DMS79 treated with DMSO at 0.1 percent for 48 hours (cell line): ENCODE results near the gene MAP2K3.
"Not testable (repeated sequence)": the region's sequence is repeated elsewhere in the genome, so short reads cannot be mapped to it uniquely, and the experiment has no call there.

Source experiments
- DNase-seq: peaks from one replicate; lab custom pipeline; 2025; lab: John Stamatoyannopoulos, UW

MAP2K3 gene

DNA sequence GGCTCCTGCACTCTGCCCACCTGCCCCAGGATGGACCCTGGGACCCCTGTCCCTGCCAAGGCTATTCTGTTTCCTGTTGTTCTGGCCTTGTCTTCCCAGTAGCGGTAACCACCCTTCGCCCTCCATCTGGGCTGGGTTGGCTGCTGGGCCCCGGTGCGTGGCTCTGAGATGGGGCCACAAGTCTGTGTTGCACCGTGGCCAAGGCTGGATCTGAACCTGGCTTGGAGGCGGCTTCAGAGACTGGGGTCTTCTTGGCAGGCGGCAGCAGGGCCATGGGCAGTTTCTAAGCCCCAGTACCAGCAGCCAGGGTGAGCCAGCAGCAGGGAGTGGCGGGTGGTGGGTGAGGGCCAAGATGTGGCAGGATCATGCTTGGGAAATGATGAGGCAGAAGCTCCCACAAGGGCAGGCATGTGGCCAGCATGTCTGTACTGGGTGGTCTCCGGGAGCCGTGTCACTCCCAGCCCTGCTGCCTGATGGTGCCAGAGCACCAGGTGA, 12.6 kb downstream of the MAP2K3 start:
- no peak for DNase-seq

DNA sequence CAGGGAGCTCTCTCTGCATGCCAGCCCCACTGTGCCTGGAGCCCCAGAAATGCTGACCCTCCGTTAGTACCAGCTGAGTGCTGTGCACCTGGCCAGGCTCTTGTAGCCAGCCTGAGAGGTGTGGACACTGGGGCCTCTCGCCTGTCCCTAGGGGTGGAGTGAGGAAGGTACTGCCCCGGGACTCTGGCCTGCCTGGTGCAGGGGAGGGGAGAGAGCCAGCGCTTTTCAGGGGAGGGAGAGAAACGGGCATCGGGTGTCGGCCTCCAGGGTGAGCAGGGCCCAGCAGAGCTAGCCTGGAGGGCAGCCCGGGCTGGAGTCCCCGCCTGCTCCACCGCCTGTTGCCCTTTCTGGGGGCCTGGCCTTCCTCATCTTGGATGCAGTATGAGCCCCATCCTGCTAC, 13.1 kb downstream of the MAP2K3 start:
- no peak for DNase-seq

- no peak for DNase-seq
Observed at GRCh38 chr17:21298056-21298982, 13.8 kb downstream of the MAP2K3 start.

DNA sequence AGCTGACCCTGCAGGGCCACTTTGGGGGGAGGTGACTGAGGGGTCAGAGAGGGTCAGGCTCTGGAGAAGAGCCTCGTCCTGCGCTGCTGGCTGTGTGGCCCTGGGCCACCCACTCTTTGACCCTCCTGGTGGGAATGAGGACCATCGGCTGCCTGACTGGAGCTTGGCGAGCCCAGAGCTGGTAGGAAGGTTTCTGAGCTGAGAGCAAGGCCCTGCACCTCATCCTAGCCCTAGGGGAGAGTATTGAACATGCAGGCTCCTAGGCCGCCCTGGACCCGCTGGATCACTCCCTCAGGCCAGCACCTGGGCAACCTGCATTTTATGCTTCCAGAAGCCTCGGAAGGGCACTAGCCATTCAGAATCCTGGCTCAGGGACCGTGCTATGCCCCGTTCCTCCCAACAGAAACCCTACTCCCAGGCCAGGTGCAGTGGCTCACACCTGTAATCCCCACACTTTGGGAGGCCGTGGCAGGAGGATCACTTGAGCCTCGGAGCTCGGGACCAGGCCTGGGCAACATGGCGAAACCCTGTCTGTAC, 14.5 kb downstream of the MAP2K3 start:
- no peak for DNase-seq

DNA sequence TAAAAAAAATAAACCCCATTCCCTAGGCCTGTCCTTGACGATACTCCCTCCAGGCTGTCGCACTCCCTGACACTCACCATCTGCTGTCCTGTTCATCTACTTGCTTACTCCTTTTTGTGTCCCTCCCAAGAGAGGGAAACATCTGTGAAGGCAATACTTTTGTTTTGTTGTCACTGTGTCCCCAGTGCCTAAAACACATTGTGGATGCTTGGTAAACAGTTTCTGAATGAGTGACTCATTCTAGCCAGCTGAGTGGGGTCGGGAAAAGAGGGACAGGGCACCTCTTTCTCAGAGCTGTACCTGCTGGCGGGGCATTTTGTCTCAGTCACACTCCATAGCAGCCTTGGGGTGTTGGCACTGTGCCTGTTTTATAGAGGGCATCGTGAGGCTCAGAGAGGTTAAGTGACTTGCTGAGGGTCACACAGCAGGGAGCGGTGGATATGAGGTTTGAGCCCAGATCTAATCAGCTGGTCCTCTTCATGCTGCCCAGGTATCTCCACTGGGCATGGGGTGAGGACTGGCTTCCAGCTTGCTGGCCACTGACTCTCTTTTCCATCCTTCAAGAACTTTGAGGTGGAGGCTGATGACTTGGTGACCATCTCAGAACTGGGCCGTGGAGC, 15.6 kb downstream of the MAP2K3 start:
- no peak for DNase-seq

- DNase-seq = no peak
Observed at GRCh38 chr17:21300601-21301571, 16.4 kb downstream of the MAP2K3 start.

- no peak for DNase-seq
Observed at GRCh38 chr17:21301593-21302550, 17.4 kb downstream of the MAP2K3 start.

DNA sequence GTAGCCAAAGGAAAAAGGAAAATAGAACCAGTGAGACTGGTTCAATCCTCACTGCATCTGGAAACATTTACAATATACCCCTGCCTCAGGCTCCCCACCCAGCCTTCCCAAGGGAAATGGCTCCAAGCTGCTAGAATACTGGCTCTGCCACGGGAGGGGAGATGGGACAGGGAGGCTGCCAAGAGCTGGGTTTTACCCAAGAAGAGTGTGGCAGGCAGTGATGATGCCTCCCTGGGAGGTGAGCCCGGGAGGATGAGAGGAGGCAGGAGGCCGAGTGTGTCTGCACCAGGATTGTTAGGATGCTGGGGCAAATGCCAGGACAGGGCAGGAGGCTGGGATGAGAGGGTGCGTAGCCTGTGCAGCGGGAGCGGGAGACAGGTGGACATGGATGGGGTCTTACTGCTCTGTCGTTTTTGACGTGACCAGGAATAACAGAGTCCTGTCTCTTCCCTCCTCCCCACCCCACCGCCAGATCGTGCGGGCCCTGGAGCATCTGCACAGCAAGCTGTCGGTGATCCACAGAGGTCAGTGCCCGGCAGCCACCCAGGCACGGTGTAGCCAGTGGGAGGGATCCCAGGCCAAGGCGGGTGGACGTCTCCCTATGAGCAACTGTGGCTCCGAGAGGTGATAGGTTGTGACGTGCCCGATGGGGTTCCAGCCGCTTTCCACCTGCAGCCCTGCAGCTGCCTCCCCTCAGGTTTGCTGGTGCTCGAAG, 18.4 kb downstream of the MAP2K3 start:
- no peak for DNase-seq

GRCh38 chr17:21303441-21304065, 19.0 kb downstream of the MAP2K3 start:
- no peak for DNase-seq

DNA sequence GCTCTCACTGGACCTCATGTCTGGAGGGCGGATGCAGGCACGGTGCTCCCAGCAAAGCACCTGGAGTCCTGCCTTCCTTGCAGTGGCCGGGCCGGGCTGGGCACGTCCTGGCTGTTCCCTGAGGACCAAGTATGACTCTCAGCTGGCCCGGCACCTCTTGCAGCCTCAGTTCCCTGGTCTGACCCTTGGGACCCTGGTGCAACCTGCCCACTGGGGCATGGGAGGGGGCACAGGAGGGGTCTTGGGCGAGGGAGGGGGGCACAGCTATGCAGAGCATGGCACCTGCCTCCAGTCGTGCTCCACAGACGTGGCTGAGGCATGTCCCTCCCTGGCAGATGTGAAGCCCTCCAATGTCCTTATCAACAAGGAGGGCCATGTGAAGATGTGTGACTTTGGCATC, 19.6 kb downstream of the MAP2K3 start:
- no peak for DNase-seq

DNA sequence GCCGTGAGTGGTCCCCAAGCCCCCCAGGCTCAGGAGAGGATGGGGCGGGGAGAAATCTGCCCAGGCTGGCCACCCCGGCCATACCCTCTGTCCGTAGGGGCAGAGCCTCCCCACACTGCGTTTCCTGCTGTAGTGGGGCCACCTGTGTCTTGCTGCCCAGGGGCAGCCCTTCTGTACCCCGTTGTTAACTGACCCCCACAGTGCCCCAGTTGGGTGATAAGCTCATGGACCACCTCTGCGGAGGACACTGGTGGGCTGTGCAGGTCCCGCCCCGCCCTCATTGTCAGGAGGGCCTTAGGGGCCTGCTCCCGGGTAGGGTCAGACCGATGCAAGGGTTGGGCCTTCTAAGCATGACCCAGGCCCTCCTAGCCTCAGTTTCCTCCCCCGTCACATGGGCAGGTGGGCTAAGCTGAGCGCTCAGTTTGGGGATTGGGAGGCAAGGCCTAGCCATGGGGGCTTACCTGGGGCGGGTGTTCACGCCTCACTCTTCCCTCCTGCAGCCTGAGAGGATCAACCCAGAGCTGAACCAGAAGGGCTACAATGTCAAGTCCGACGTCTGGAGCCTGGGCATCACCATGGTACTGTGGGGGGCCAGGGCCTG, 20.1 kb downstream of the MAP2K3 start:
- DNase-seq = not testable (repeated sequence)

DNA sequence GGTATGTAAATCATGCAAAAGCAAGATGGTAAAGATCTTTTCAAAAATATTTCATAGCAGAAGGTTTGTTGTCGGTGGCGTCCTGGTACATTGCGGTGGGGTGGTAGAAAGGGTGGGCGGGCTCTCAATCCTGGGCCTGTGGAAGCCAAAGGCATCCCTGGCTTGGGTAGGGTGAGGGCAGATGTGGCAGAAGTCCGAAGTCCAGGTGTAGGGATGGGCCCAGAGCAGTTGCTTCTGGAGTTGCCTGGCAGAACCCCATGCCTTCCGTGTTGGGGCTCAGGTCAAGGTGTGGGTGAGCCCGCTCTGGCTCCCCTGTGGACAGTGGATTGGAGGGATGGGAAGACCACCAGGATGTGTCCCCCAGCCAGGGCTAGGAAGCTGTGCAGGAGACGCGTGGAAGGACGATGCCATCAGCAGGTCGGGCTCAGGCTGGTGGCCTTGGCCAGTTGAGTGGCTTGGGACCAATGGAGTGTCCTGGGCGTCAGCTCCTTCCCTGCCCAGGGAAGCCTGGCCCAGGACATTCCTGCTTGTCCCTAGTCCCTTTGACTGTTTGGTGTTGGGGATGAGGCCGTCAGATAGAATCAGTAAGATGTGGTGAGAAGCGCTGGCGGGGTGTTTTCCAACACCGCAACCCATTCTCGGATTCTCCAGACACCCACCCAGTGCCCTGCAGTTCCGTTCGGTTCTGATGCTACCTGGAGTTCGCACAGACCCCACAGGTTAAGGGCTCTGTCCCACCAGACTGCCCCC, 21.1 kb downstream of the MAP2K3 start:
- not testable (repeated sequence) for DNase-seq

DNA sequence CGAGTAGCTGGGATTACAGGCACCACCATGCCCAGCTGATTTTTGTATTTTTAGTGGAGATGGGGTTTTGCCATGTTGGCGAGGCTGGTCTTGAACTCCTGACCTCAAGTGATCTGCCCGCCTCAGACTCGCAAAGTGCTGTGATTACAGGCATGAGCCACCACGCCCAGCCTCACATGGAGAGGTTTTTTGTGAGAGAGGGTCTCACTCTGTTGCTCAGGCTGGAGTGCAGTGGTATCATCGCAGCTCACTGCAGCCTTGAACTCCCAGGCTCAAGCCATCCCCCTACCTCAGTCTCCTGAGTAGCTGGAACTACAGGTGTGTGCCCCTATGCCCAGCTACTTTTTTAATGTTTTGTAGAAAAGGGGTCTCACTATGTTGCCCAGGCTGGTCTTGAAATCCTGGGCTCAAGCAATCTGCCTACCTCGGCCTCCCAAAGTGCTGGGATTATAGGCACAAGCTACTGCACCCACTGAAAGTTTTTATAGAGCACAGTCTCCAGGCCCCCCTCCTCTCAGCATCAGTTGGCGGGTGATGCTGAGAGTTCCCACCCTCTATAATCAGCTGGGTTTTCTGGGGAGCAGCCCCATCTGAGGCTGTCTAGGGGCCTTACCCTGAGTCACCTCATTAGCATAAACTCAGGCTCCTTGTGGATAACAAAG, 22.2 kb downstream of the MAP2K3 start:
- not testable (repeated sequence) for DNase-seq

DNA sequence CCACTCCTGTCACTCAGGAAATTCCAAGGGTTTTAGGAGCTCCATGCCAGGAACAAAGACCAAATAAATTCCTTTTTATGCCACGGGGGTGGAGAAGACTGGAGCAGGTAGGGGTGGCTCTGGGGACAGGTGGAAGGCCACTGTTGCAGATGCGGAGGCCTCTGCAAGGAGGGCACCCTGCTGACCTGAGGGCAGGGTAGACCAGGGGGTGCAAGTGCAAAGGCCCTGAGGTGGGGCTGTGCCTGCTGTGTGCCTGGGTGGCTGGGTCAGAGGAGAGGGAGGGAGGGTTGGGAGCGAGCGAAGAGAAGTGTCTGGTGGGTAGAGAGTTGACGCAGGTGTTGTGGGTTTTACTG, 22.7 kb downstream of the MAP2K3 start:
- DNase-seq = not testable (repeated sequence)

- DNase-seq = not testable (repeated sequence)
Observed at GRCh38 chr17:21308931-21309381, 24.4 kb downstream of the MAP2K3 start.

DNA sequence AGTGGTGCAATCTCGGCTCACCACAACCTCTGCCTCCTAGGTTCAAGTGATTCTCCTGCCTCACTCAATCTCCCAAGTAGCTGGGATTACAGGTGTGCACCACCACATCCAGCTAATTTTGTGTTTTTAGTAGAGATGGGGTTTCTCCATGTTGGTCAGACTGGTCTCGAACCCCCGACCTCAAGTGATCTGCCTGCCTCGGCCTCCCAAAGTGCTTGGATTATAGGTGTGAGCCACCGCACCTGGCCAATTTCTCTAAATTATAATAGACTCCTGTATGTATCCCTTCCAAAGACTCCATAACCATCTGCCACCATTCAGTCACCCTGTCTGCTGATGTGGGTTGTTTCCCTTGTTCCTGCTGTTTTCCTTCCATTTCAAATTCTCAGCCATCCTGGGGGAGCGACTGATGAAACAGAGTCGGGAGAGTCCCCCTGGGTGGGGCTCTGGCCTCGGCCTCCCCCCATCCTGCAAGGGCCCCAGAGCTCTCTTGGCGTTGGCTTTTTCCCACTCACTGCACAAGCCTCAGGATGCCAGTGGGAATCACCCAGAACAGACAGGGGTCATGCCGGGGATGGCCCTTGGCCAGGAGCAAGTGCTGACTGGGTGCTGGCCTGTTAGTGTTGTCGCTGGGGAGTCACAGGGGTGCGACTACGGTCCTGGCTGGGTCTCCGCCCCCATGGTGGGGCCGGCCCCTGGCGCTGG, 25.7 kb downstream of the MAP2K3 start:
- DNase-seq = not testable (repeated sequence)
